GM19395 (cell line): ENCODE results near the gene FKBP7.
A peak's percentile ranks its signal among the peaks of the same experiment; 100 is the strongest.
"Not testable (repeated sequence)": the region's sequence is repeated elsewhere in the genome, so short reads cannot be mapped to it uniquely, and the experiment has no call there.

Experiments used
- ATAC-seq: cut with Tn5 transposase; IDR thresholded peaks from one replicate; pipeline ENCODE4 v1.9.1; 2021; ENCODE audit warnings: mild to moderate bottlenecking, moderate library complexity; ENCODE audit not compliant: unreplicated experiment

Gene FKBP7

DNA sequence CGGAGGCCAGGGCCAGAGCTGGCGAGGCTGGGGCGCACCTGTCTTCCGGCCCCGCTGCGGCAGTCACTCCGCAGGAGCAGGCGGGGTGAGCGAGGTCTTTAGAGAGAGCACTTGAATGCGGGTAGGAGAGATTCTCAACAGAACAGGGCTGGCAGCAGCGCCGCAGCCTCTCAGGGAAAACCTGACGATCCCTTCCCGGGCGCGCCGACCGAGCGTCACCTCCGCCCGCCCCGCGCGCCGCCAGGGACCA lies 28.0 kb downstream of the FKBP7 start:
- ATAC-seq: peak; percentile 58

DNA sequence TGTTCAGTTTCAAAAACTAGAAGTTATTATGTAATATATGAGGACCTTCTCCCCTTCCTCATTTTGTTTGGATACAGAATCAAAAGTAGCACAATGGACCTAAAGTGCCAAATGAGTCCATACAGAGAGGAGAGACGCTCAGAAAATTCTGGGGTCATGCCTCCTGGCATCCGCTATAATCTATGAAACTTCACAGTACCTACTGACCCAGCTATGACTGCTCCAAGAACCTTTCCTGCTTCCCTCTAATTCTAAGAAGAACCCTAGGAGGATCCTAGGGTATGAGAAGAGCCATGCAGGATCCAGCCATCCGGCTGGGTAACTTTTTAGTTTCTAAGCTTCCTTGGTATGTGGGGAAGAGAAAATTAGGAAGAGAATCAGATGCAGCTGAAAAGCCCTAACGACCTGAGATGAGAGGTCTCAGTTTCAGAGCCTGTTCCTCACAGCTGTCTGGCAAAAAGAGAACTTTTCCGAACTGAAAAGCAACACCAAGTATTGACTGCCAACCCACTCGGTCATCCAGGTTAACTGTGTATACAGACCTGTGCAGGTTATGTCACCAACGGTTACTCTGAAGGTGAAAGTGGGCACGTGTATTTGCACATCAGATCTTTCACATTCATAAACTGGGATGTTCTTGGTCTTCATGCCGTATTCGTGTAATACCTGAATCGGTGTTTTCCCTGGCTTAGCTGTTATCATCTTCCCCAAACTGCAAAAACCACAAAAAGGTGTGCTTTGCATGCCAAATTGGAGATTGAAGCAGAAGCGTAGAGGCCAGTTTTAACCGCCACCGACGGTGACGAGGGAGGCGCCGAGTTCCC lies 28.5 kb downstream of the FKBP7 start:
- ATAC-seq: peak; percentile 7

DNA sequence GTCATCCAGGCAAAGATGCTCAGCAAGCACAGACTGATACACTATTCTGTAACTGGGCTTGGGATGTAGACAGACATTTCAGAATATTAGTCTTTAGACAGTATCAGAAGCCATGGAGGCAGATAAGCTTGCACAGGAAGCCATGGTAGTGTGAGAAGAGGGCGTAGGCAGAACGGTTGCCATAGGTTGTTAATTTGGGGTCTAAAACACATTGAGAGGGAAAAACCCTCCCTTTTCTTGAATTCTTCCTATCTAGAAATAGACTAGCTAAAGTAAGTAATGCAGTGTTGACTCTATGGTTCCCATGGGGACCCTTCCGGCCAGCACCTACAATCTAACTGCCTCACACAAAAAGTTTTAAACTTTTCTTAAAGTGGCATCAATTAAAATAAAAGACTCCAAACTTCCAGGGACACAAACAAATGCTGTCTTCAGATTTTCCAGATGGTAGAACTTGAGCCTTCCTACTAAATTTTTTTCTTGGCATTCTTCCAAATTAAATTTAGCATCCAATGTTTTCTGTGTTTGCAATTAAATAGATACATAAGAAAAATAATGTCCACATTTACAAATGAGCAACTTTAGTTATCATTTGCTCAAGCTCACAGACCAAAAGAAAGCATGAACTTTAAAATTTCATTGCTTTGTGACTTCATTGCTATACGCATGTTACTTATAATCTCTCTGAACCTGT lies 29.3 kb downstream of the FKBP7 start:
- no peak for ATAC-seq

DNA sequence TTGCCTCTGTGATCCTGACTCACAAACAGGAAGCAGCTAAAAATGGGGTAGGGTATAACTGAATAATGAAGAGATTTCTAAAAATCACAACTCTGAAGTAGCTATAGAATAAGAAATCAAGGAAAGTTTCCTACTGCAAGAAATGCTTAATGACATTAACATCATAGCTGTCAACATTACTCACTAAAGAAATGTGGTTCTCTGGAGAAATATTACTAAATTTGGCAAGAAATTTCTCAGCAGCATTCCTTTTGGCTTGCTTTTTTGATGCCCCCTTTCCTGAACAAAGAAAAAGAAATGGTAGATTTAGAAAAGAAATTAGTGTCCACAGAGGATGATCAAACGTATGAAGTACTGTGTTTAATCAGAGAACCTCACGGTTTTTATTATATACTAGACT lies 37.0 kb downstream of the FKBP7 start:
- no peak for ATAC-seq

DNA sequence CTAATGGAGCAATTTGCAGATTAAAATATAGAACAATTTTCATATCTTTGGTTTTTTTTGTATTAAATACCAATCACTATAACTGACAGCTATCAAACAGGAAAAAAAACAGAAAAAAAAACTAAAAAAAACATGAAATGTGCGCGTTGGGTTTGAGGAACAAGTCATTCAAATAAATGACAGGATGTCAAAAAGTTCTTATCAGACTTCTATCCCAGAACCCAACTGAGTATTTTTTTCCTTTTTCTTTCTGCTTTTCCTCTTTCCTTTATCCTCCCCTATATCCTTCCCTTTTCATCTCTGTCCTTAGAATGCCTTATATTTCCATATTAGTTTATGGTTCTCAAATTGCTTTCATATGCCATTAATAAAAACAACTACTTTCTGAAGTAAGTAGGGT lies 41.7 kb downstream of the FKBP7 start:
- no peak for ATAC-seq

DNA sequence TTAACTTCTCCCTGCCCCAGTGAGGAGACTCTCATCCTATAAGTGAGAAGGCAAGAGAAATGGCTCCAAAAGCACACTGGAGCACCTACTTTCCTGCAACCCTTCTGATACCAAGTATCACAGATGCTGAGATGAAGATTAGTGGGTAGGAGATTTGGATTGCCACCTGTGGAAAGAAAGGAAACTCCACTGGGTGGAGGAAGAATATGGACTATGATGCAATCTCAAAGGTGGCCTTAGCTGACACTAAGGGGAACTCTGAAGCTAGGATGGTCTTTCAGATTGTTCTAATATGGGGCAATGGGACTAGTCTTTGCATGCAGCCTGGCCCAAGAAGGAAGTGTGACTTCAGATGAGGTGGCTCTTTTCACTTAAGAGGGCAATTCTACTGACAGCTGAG lies 49.1 kb downstream of the FKBP7 start:
- no peak for ATAC-seq

DNA sequence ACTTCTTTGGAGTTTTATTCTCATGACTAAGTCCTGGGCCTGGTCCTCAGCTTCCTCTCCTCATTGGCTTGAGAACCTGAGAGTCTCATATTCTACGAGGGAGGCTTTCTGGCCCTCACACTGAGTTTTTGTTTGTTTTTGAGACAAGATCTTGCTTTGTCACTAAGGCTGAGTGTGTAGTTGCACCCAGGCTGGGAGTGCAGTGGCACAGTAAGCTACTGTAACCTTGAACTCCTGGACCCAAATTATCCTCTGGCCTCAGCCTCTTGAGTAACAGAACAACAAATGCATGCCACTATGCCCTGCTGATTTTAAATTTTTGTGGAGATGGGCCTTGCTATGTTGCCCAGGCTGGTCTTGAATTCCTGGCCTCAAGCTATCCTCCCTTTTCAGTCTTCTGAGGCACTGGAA lies 50.0 kb downstream of the FKBP7 start:
- no peak for ATAC-seq

DNA sequence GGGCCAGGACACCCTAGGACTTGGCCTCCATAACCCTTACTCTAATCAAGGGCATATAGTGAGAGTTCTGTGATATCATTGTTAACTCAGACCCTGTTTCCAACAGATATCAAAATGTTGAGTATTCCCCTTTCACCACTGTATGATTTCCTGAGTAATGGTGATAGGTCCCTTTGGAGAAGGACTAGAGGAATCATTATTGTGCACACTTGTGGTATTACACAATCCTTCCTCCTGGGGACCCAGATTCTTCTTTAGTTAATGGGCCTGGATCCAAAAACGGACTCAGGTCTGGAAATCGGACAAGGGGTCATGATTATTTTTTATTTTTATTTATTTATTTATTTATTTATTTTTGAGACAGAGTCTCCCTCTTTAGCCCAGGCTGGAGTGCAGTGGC lies 50.9 kb downstream of the FKBP7 start:
- ATAC-seq: no peak

DNA sequence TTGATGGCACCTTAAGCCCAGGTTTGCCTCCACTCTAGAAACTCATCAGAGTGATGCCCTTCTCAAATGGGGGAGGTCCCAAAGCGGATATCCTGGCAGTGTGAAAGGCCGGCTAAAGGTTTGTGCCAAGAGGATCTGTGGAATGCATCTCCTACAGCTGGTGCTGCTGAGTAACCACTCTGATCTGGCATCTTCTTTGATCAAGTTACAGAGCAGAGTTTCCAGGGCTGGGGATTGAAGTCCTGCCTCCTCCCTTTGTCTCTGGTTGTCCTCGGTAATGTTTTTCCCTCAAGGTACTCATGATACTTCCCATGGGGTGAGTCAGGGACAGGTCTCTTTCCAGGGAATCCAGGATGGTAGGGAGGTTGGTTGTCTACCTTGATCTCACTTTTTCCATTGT lies 52.0 kb downstream of the FKBP7 start:
- ATAC-seq: no peak

DNA sequence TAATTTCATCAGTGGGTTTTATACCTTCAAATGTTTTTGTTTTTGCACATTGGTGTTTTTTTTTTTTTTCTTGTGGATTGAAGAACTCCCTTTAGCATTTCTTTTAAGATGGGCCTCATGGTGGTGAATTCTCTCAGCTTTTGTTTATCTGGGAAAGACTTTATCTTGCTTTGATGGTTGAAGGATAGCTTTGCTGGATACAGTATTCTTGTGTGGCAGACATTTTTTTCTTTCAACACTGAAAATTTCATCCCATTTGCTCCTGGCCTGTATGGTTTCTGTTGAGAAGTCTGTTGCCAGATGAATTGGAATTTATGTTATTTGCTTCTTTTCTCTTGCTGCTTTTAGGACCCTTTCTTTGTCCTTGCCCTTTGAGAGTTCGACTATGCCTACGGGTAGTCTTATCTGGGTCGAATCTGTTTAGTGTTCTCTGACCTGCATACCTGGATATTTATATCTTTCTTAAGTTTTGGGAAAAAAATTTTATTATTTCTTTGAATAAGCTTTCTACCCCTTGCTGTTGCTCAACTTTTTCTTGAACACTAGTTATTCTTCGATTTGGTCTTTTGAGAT lies 53.1 kb downstream of the FKBP7 start:
- no peak for ATAC-seq

DNA sequence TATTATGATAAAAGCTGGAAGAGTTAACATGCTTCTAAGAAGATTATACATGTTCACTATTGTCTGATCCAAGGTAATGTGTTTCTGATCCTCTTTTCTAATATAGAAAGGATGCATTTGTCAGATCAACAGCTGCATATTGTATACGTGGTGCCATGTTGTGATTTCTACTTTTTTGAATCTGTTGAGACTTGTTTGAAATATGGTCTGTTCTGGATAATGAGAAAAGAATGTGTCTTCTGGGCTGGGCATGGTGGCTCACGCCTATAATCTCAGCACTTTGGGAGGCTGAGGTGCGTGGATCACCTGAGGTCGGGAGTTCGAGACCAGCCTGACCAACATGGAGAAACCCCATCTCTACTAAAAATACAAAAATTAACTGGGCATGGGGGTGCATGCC lies 54.7 kb downstream of the FKBP7 start:
- ATAC-seq: not testable (repeated sequence)

DNA sequence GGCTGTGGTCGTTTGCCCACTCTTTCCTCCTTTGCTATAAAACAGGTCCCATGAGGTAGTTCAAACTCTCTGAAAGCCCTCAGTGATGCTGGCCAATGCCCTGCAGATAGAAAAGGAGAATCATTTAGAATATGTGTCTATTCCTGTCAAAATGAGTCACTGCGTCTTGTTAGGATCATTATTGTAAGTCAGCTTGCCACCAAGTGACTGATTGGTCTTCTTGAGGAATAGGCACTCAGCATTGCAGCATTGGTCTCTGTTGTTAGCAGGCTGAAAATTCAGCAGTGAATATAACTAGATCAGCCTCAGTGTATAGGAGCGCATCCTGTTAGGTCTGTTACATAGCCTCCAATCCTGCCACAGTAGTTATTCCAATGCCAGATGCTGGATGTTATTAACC lies 56.3 kb downstream of the FKBP7 start:
- ATAC-seq: no peak

DNA sequence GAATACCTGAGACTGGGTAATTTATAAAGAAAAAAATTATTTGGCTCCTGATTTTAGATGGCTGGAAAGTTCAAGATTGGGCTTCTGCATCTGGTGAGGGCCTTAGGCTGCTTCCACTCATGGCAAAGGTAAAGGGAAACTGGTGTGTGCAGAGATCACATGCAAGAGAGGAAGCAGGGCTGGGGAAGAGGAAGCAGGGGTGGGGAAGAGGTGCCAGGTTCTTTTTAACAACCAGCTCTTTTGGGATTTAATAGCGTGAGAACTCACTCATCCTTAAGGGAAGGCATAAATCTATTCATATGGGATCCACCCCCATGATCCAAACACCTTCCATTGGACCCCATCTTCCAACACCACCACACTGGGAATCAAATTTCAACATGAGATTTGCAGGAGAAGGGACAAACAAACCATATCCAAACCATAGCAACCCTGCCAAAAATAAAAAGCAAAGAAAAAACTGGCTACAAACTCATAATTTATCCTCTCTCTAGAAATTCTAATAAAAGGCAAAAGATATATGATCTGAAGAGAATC lies 57.9 kb downstream of the FKBP7 start:
- no peak for ATAC-seq

DNA sequence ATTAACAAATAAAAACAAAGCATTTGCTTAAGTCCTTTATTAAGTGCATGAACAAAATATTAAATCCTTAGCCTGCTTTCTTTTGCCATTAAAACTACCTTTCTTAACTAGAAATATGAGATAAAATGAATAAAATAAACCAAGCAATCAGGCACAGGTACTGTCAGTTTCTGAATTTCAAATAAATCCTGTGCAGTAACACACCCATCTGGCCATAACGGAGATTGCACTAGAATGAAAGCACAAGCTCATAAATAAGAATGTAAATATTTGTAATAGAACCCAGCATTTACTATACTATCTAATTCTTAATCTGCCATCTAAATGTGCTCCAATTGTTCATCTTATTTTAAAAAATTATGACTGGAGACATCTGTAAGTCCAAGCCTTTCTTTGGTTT lies 59.3 kb downstream of the FKBP7 start:
- ATAC-seq: no peak

DNA sequence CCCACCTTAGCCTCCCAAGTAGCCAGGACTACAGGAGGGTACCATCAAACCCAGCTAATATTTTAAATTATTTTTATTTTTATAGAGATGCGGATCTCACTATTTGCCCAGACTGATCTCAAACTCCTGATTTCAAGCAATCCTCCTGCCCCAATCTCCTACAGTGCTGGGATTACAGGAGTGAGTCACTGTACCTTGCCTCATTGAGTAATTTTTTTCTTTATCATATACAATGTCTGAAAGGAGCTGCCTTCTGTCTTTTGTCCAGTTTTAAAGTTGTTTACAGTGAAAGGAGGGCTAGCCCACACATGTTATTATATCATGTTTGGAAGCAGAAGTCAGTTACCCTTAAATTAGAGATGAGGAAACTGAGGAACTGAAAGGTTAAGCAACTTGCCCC lies 60.0 kb downstream of the FKBP7 start:
- ATAC-seq: no peak

DNA sequence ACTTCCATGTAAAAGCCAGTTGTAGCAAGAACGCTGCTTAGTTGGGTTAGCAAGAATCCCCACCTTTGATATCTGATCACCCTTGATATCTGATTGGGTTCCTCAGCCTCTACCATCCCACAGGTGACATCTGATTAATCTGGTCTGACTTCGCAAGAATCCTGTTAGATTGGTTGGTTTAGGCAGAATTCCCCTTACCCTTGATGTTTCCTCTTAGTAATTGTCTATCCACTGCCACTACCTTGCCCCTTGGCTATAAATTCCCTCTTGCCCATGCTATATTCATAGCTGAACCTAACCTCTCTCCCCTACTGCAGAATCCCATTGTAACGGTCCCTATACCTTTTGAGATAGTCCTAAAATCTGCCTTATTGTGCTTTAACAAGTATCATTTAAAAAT lies 60.5 kb downstream of the FKBP7 start:
- no peak for ATAC-seq

DNA sequence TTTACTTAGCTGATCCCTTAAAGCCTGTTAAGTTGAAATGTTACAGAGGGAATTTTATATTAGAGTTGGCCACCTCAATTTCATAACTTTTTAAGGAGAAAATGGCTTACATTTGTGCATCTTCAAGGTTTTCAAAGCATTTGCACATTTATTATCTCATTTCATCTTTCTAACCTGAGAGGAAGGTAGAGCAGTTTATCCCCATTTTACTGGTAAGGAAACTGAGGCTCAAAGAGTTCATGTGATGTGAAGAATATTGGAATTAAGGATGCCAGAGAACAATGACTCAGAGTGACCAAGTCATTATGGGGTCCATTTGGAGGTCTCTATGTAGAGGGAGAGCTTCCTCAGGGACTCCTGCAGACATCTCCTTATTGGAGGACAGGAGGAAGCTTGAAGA lies 62.4 kb downstream of the FKBP7 start:
- ATAC-seq: no peak

DNA sequence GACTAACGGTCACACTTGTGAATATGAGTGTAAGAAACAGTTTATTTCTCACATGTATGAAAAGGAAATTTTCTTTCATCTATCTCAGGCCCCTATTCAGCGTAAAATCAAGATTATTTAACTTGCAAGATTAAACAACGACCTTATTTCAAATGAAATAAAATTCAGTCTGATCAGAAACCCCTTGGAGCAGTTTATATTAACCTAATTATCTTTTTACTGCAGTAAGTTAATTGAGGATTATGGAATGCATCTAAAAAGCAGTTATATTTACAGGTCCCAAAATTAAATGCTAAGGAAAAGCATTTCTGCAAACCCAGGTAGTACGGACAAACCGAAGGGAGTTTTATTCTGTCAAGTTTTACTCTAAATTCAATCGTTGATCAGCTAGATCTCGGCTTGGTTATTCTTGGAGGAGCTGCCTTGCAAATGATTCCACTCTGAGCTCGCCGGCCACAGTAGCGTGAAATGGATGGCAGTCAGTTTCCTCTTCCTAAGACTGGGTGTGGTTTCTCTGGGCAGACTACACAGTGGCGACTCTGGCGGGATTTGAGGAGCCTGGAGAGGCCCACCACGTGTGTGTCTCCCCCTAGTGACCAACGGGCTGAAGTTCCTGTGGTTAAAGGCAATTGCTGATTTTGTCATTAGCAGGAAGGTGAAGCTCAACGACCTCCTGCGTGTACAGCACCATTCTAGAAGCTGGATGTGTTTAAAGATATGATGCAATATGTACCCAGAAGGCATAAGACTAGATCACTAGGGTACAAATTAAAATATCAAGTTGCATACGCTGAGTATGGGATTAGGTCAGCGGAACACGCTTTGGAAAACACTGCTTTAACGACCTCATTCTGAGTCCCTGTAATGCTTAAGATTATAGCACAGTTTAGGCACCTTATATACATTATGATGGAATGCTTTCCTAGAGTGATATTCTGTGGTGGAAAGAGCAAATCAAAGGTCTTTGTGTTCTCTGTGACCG lies 63.8 kb downstream of the FKBP7 start:
- ATAC-seq: peak; percentile 85
